ENCODE results near the gene FARP1.

The FARP1 gene

GRCh38 chr13:98207416-98207815 lies 64.5 kb downstream of the FARP1 start:
- no peak for TF ChIP-seq CTCF (conservative IDR thresholded peaks at IDR 0.05)
- peak overlapping the region; percentile 87 for H3K27ac ChIP-seq

GRCh38 chr13:98208606-98209005 lies 65.7 kb downstream of the FARP1 start:
- no peak for TF ChIP-seq CTCF (conservative IDR thresholded peaks at IDR 0.05)

GRCh38 chr13:98212763-98213162 lies 69.9 kb downstream of the FARP1 start:
- no peak for TF ChIP-seq CTCF (conservative IDR thresholded peaks at IDR 0.05)
- H3K27ac ChIP-seq: peak overlapping the region; percentile 90

More at GRCh38 chr13:98208606-98209005, 65.7 kb downstream of the FARP1 start:
- H3K27ac ChIP-seq: peak overlapping the region; percentile 87

- H3K27ac ChIP-seq: peak overlapping the region; percentile 90
- no peak for TF ChIP-seq CTCF (conservative IDR thresholded peaks at IDR 0.05)
Measured at GRCh38 chr13:98213354-98213753, 70.5 kb downstream of the FARP1 start.

GRCh38 chr13:98214008-98214643 lies 71.2 kb downstream of the FARP1 start:
- TF ChIP-seq CTCF (conservative IDR thresholded peaks at IDR 0.05): no peak
- peak overlapping the region; percentile 90 for H3K27ac ChIP-seq

GRCh38 chr13:98214707-98215106 lies 71.8 kb downstream of the FARP1 start:
- peak overlapping the region; percentile 90 for H3K27ac ChIP-seq
- TF ChIP-seq CTCF (conservative IDR thresholded peaks at IDR 0.05): no peak

- no peak for TF ChIP-seq CTCF (conservative IDR thresholded peaks at IDR 0.05)
- H3K27ac ChIP-seq: peak overlapping the region; percentile 90
Measured at GRCh38 chr13:98215508-98215907, 72.6 kb downstream of the FARP1 start.
